ENCODE measurements around the gene RBBP8NL. TPM values are rescaled to one million over a fixed set of nuclear protein-coding genes. Genes with fewer than 3 reads are reported as not detected.
A peak's percentile ranks its signal among the peaks of the same experiment; 100 is the strongest.

RBBP8NL gene
- total and polyA plus RNA-seq, 9 of the 15 experiments (the other 6 are each of a cell fraction or from before 2014, with no cell fraction given): not detected

GRCh38 chr20:62451970-62452369 is 24.6 kb upstream of the RBBP8NL start (continued):
- TF ChIP-seq GTF2E2 (tag; IDR thresholded peaks at IDR 0.05): no peak
- no peak for TF ChIP-seq BRF1 (IDR thresholded peaks at IDR 0.05; ENCODE audit: borderline replicate concordance, extremely low read depth, insufficient read length)
- peak; percentile 20; the same call in 1 of the 2 replicates for TF ChIP-seq DPF2 (IDR thresholded peaks at IDR 0.05)
- TF ChIP-seq GABPB1 (CRISPR knock-in tag; IDR thresholded peaks at IDR 0.05): 0 out of 2 replicates have a peak, but pooled peaks have one; percentile 21
- TF ChIP-seq KDM1A (IDR thresholded peaks at IDR 0.05): peak in 1 of 2 experiments; percentile 69; a peak in 1 of 4 replicates
- TF ChIP-seq MLLT1 (IDR thresholded peaks at IDR 0.05): no peak
- TF ChIP-seq ZBTB26 (CRISPR knock-in tag; IDR thresholded peaks at IDR 0.05): peak; percentile 79; the same call in 1 of the 2 replicates
- no peak for TF ChIP-seq RAD51 (IDR thresholded peaks at IDR 0.05; ENCODE audit: borderline replicate concordance, low read depth)

- H3K4me1 ChIP-seq (replicated peaks in 1 of 2; ENCODE audit: control insufficient read depth in 2 of 2, insufficient read depth in 2 of 2, low read length in 2 of 2): peaks cover 16 to 80% of the 10 kb centered on the region in 2 experiments; a peak in 4 of 5 replicates
- no peak overlapping the region for H3K27ac ChIP-seq (ENCODE audit: extremely low read depth, low read depth, low read length)
- POLR2A ChIA-PET: interaction anchor here (0.9 kb wide), 1 partner anchor 21 kb away, joined by 3 read pairs; no protein-coding TSS in a partner anchor
- no peak for FAIRE-seq
- H3K9me1 ChIP-seq (ENCODE audit: control insufficient read depth, insufficient read depth, low read length): no peaks in the 10 kb centered on the region
- CTCF ChIA-PET (ENCODE audit: low intra/inter-chr PET ratio): no interaction called here
- H4K20me1 ChIP-seq (replicated peaks; ENCODE audit: control insufficient read depth, insufficient read depth, low read length): no peaks in the 10 kb centered on the region
- 20% methylated on average over 1 of the region's 10 CpGs for WGBS (ENCODE audit: insufficient coverage, low coverage, missing lambda C conversion rate)
- in situ Hi-C loops (cut with MboI) (no loop called here), intact Hi-C loops (cut with micrococcal nuclease) (no loop called here)
- no peak for DNase-seq (ENCODE audit: extremely low read depth in 1 of 4, low spot score in 3 of 4)
- no peaks in the 10 kb centered on the region for H3K9me3 ChIP-seq (replicated peaks; ENCODE audit: control insufficient read depth, insufficient read depth, low read depth, low read length)
- H3K4me3 ChIP-seq: no peak overlapping the region
- BruUV-seq (replicated peaks): no TSS peak
- peaks cover 5 to 30% of the 10 kb centered on the region in 2 experiments; a peak in 4 of 5 replicates for H3K27me3 ChIP-seq (ENCODE audit: control insufficient read depth in 2 of 2, insufficient read depth in 2 of 2, low read length in 2 of 2)
- no peak for TF ChIP-seq PHF20 (IDR thresholded peaks at IDR 0.05; ENCODE audit: partially characterized antibody)
- no peak overlapping the region for H2AFZ ChIP-seq (ENCODE audit: low read depth, low read length)
- no peak overlapping the region for H3K4me2 ChIP-seq (ENCODE audit: insufficient read depth, low read length)
- ATAC-seq: no peak
- H3K79me2 ChIP-seq (ENCODE audit: control insufficient read depth, insufficient read depth, low read length): no peaks in the 10 kb centered on the region
- H3K9ac ChIP-seq (ENCODE audit: insufficient read depth in 1 of 2, low read depth in 2 of 2, low read length in 2 of 2): no peak overlapping the region
- H3K36me3 ChIP-seq (ENCODE audit: control insufficient read depth, insufficient read depth, low read length): no peaks in the 10 kb centered on the region
These were observed 23.9 kb upstream of the RBBP8NL start for GRCh38 chr20:62451156-62451767.

All from K562 (cell line).